ENCODE data around the gene RUNX2. TPM values are rescaled to one million over a fixed set of nuclear protein-coding genes. Genes with fewer than 3 reads are reported as not detected.

RUNX2 gene
- polyA plus RNA-seq, 1 donor (not counting 4 experiments of a cell fraction or from before 2014, with no cell fraction given) = 1.4 TPM

DNA sequence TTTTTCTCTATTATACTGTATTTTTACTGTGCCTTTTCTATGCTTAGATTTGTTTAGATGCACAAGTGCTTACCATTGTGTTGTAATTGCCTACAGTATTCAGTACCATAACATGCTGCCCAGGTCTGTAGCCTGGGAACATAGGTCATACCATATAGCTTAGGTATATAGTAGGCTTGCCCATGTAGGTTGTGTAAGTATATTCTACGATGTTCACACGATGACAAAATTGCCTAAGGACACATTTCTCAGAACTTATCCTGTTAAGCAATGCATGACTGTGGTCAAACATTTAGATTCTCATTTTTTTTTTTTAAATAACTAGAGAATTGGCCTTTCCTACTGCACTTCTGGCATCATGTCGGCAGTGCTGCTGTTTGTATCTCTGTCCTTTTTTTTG, 303.3 kb downstream of the RUNX2 start:
- H3K27ac ChIP-seq (ENCODE audit: control insufficient read depth, insufficient read depth, low read length) = no peak overlapping the region
- no peaks in the 10 kb centered on the region for H3K9me3 ChIP-seq (ENCODE audit: control insufficient read depth, low read depth, low read length)
- dilution Hi-C loops (cut with MboI; ENCODE audit: extremely low pct_ligation_motif_present, low sequenced_read_pairs) = no loop called here

DNA sequence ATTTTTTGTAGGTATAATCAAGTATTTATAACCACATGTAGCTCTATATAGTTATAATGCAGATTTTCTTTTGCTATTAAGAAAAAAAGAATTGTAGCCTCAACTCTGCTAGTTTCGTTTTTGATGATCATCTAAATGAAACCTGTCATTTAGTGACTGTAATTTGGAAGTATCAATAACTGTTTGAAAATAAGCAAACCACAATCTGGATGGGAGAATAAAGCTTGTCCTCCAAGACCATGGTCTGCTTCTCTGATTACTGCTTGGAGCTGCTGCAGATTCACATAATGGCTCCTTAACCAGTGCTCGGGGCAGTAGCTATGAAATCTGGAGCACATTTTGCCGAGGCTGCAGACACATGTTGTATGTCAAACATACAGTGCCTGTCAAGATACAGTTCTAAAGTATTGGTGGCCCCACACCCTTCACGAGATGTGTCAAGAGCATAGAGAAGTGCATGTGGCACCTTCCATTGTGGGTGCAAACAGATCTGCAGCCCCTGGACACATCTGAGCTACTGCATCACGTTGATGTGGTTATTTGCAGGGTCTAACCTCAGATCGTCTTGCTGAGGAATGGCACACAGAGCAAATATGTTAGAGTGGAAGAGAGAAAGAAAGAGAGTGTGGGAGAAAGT, 305.3 kb downstream of the RUNX2 start:
- Histone ChIP-seq H3K9ac (ENCODE audit: control insufficient read depth, extremely low read depth, insufficient read depth, low read length) (no peak overlapping the region), H3K9me1 (ENCODE audit: control insufficient read depth, extremely low read depth, insufficient read depth, low read length) (no peaks in the 10 kb centered on the region), H3K9me3 (ENCODE audit: control insufficient read depth, low read depth, low read length) (no peaks in the 10 kb centered on the region), H3K4me1 (ENCODE audit: control insufficient read depth, extremely low read depth, insufficient read depth, low read length) (peaks cover 8% of the 10 kb centered on the region), H3K36me3 (ENCODE audit: control insufficient read depth in 2 of 2, extremely low read depth in 1 of 2, insufficient read depth in 2 of 2, low read length in 2 of 2) (no peaks in the 10 kb centered on the region), H3K4me3 (ENCODE audit: control insufficient read depth in 2 of 3, extremely low read depth in 1 of 3, insufficient read depth in 2 of 3, low read depth in 1 of 3, low read length in 3 of 3) (no peak overlapping the region), H2AFZ (ENCODE audit: control insufficient read depth, low read length) (no peak overlapping the region), H4K20me1 (ENCODE audit: control insufficient read depth, extremely low read depth, insufficient read depth, low read length) (no peaks in the 10 kb centered on the region), H3K79me2 (ENCODE audit: control insufficient read depth, insufficient read depth, low read length) (no peaks in the 10 kb centered on the region), H3K27ac (ENCODE audit: control insufficient read depth, insufficient read depth, low read length) (no peak overlapping the region), H3K27me3 (ENCODE audit: control insufficient read depth, extremely low read depth, insufficient read depth, low read length) (no peaks in the 10 kb centered on the region), H3K4me2 (ENCODE audit: control insufficient read depth, extremely low read depth, insufficient read depth, low read depth, low read length) (no peak overlapping the region)
- TF ChIP-seq EZH2 (IDR thresholded peaks at IDR 0.05; ENCODE audit: low read length) = no peak
- TF ChIP-seq, protein P1, sequence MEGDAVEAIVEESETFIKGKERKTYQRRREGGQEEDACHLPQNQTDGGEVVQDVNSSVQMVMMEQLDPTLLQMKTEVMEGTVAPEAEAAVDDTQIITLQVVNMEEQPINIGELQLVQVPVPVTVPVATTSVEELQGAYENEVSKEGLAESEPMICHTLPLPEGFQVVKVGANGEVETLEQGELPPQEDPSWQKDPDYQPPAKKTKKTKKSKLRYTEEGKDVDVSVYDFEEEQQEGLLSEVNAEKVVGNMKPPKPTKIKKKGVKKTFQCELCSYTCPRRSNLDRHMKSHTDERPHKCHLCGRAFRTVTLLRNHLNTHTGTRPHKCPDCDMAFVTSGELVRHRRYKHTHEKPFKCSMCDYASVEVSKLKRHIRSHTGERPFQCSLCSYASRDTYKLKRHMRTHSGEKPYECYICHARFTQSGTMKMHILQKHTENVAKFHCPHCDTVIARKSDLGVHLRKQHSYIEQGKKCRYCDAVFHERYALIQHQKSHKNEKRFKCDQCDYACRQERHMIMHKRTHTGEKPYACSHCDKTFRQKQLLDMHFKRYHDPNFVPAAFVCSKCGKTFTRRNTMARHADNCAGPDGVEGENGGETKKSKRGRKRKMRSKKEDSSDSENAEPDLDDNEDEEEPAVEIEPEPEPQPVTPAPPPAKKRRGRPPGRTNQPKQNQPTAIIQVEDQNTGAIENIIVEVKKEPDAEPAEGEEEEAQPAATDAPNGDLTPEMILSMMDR (optimal IDR thresholded peaks at IDR 0.05 in 1 of 3, IDR thresholded peaks at IDR 0.05 in 1 of 3, conservative IDR thresholded peaks at IDR 0.05 in 1 of 3; ENCODE audit: extremely low read depth in 1 of 3, insufficient read depth in 2 of 3, low read length in 3 of 3) = no peak
- FAIRE-seq (no peak), DNase-seq (ENCODE audit: low read depth, low spot score) (no peak)
- dilution Hi-C loops (cut with MboI; ENCODE audit: extremely low pct_ligation_motif_present, low sequenced_read_pairs) = no loop called here

More for the DNA sequence above, 303.3 kb downstream of the RUNX2 start:
- peaks cover 13% of the 10 kb centered on the region for H3K4me1 ChIP-seq (ENCODE audit: control insufficient read depth, extremely low read depth, insufficient read depth, low read length)
- FAIRE-seq (no peak), DNase-seq (ENCODE audit: low read depth, low spot score) (peak; percentile 62)
- no peaks in the 10 kb centered on the region for H4K20me1 ChIP-seq (ENCODE audit: control insufficient read depth, extremely low read depth, insufficient read depth, low read length)
- no peak overlapping the region for H3K9ac ChIP-seq (ENCODE audit: control insufficient read depth, extremely low read depth, insufficient read depth, low read length)
- no peak overlapping the region for H2AFZ ChIP-seq (ENCODE audit: control insufficient read depth, low read length)
- TF ChIP-seq, protein P1 (optimal IDR thresholded peaks at IDR 0.05 in 1 of 3, IDR thresholded peaks at IDR 0.05 in 1 of 3, conservative IDR thresholded peaks at IDR 0.05 in 1 of 3; ENCODE audit: extremely low read depth in 1 of 3, insufficient read depth in 2 of 3, low read length in 3 of 3) = no peak
- no peaks in the 10 kb centered on the region for H3K27me3 ChIP-seq (ENCODE audit: control insufficient read depth, extremely low read depth, insufficient read depth, low read length)
- H3K79me2 ChIP-seq (ENCODE audit: control insufficient read depth, insufficient read depth, low read length) = no peaks in the 10 kb centered on the region
- H3K9me1 ChIP-seq (ENCODE audit: control insufficient read depth, extremely low read depth, insufficient read depth, low read length) = no peaks in the 10 kb centered on the region
- H3K36me3 ChIP-seq (ENCODE audit: control insufficient read depth in 2 of 2, extremely low read depth in 1 of 2, insufficient read depth in 2 of 2, low read length in 2 of 2) = no peaks in the 10 kb centered on the region
- no peak overlapping the region for H3K4me3 ChIP-seq (ENCODE audit: control insufficient read depth in 2 of 3, extremely low read depth in 1 of 3, insufficient read depth in 2 of 3, low read depth in 1 of 3, low read length in 3 of 3)
- no peak overlapping the region for H3K4me2 ChIP-seq (ENCODE audit: control insufficient read depth, extremely low read depth, insufficient read depth, low read depth, low read length)
